Myometrial cell (primary cell): Measurements from ENCODE around the gene DPYSL5. TPM values are rescaled to one million over a fixed set of nuclear protein-coding genes. Genes with fewer than 3 reads are reported as not detected.

Experiments used
- total RNA-seq: library from RNA; depleted of rRNA; stranded (reverse); fragments of >200 nt; gene quantifications from 2 replicates; pipeline ENCODE4 v1.2.3, GENCODE V29; 2015

Gene DPYSL5, protein sequence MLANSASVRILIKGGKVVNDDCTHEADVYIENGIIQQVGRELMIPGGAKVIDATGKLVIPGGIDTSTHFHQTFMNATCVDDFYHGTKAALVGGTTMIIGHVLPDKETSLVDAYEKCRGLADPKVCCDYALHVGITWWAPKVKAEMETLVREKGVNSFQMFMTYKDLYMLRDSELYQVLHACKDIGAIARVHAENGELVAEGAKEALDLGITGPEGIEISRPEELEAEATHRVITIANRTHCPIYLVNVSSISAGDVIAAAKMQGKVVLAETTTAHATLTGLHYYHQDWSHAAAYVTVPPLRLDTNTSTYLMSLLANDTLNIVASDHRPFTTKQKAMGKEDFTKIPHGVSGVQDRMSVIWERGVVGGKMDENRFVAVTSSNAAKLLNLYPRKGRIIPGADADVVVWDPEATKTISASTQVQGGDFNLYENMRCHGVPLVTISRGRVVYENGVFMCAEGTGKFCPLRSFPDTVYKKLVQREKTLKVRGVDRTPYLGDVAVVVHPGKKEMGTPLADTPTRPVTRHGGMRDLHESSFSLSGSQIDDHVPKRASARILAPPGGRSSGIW
- under 0.01 TPM in 1 of 2 replicates, not detected in the other for total RNA-seq

GRCh38 chr2:26847655-26848335 lies at the start of gene DPYSL5:
Gene DPYSL5, plus strand, starts transcription at chr2:26848132. Its CDS starts 50,368 bp downstream, at chr2:26898500.

DNA sequence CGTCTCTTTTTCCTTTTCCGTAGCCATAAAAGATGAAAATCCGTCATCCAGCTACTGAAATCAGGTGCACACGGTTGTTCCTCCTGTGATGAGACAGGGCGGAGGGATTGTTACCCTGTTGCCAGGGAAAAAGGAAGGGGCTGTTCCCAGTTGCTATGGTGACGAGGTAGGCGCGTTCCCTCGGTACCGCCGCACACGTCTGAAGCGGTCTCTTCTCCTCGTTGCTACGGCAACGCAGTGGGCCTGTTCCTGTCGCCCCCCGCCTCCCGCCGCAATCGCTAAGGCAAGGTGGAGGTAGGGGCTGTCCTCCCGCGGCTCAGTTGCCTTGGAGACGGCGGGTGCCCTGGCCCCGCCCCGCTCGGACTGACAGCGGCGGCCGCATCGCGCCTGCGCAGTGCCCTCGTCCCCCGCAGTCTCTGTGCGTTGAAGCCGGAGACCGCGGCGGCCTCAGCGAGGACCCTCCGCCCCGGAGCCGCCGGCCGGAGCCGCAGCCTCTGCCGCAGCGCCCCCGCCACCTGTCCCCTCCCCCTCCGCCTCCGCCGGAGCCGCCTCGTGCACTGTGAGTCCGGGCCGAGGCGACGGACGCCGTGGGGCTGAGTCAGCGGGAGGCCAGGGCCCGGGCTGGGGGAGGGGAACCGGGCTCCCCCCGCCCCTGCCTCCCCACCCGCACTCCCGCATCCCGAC lies 122.5 kb downstream of the DPYSL5 start, which contains the start of gene MAPRE3:
TSS of gene MAPRE3 (plus strand) at position 394 of the 684 bp plus-strand sequence. CDS start 51,582 bp downstream, outside the sequence.

Other genes with a start within 250 kb of the DPYSL5 start
- gene CIB4, start 206.8 kb upstream of the DPYSL5 start, total RNA-seq = not detected in 2 replicates
- gene KCNK3, start 155.4 kb upstream of the DPYSL5 start, total RNA-seq = not detected in 2 replicates
- 44.8 and 50.7 TPM in 2 replicates for gene SLC35F6, start 83.8 kb upstream of the DPYSL5 start, total RNA-seq
- 14.5 and 16.1 TPM in 2 replicates for gene CENPA, start 62.1 kb upstream of the DPYSL5 start, total RNA-seq
- gene MAPRE3, start 122.5 kb downstream of the DPYSL5 start, total RNA-seq = 4.3 and 6.2 TPM in 2 replicates
- 61.7 and 62.7 TPM in 2 replicates for gene TMEM214, start 184.8 kb downstream of the DPYSL5 start, total RNA-seq
- gene AGBL5, start 203.5 kb downstream of the DPYSL5 start, total RNA-seq = 25.9 and 31.5 TPM in 2 replicates
- 530 and 553 TPM in 2 replicates for gene OST4, start 223.5 kb downstream of the DPYSL5 start, total RNA-seq
- 397 and 406 TPM in 2 replicates for gene EMILIN1, start 230.5 kb downstream of the DPYSL5 start, total RNA-seq
- 0.89 and 3.5 TPM in 2 replicates for gene KHK, start 238.6 kb downstream of the DPYSL5 start, total RNA-seq